GM19397 (cell line): ENCODE results near the gene NABP1.

Experiments
- ATAC-seq: cut with Tn5 transposase; IDR thresholded peaks from one replicate; pipeline ENCODE4 v1.9.1; 2021; ENCODE audit warnings: mild to moderate bottlenecking, moderate library complexity; ENCODE audit not compliant: unreplicated experiment

NABP1 gene

GRCh38 chr2:191703079-191703725 is 25.3 kb downstream of the NABP1 start:
- ATAC-seq: no peak

GRCh38 chr2:191705084-191705483 is 27.1 kb downstream of the NABP1 start:
- no peak for ATAC-seq

- no peak for ATAC-seq
These were observed 27.8 kb downstream of the NABP1 start for GRCh38 chr2:191705701-191706100.

- ATAC-seq: no peak
These were observed 28.9 kb downstream of the NABP1 start for GRCh38 chr2:191706791-191707190.

- ATAC-seq: no peak
These were observed 29.6 kb downstream of the NABP1 start for GRCh38 chr2:191707542-191707941.

- ATAC-seq: no peak
These were observed 32.5 kb downstream of the NABP1 start for GRCh38 chr2:191710411-191710900.

- ATAC-seq: no peak
These were observed 33.7 kb downstream of the NABP1 start for GRCh38 chr2:191711621-191712020.

- no peak for ATAC-seq
These were observed 35.9 kb downstream of the NABP1 start for GRCh38 chr2:191713837-191714236.

GRCh38 chr2:191714925-191715324 is 37.0 kb downstream of the NABP1 start:
- ATAC-seq: no peak

- ATAC-seq: no peak
These were observed 37.5 kb downstream of the NABP1 start for GRCh38 chr2:191715471-191715870.

- no peak for ATAC-seq
These were observed 41.3 kb downstream of the NABP1 start for GRCh38 chr2:191719261-191719660.

GRCh38 chr2:191719938-191720337 is 42.0 kb downstream of the NABP1 start:
- ATAC-seq: no peak

GRCh38 chr2:191721331-191721730 is 43.4 kb downstream of the NABP1 start:
- no peak for ATAC-seq

GRCh38 chr2:191724015-191724414 is 46.1 kb downstream of the NABP1 start:
- peak; percentile 77 for ATAC-seq

- ATAC-seq: no peak
These were observed 51.1 kb downstream of the NABP1 start for GRCh38 chr2:191728750-191729624.

- no peak for ATAC-seq
These were observed 52.3 kb downstream of the NABP1 start for GRCh38 chr2:191730263-191730662.
